H9 (cell line): ENCODE measurements around the gene APP. TPM values are rescaled to one million over a fixed set of nuclear protein-coding genes. Genes with fewer than 3 reads are reported as not detected.

ENCODE experiments used
- DNase-seq: peaks from one replicate; pipeline ENCODE4 v3.0.0-alpha.2; 2017
- H2AFZ ChIP-seq: one replicate; pipeline ENCODE4 v1.6.1; 2013; ENCODE audit warnings: mild to moderate bottlenecking, low read length, control low read depth, moderate library complexity
- H2AK5ac ChIP-seq: 2 replicates; pipeline ENCODE4 v1.6.1; 2013; ENCODE audit warnings: low read length, control low read depth, mixed read lengths; ENCODE audit not compliant: insufficient read length
- H2BK120ac ChIP-seq: one replicate; pipeline ENCODE4 v1.6.1; 2013; ENCODE audit warnings: low read depth, mild to moderate bottlenecking, low read length, control low read depth, inconsistent platforms; ENCODE audit not compliant: poor library complexity, severe bottlenecking
- H2BK12ac ChIP-seq: 2 replicates; pipeline ENCODE4 v1.6.1; 2013; ENCODE audit warnings: low read length, control low read depth, mixed read lengths, low read depth; ENCODE audit not compliant: insufficient read length
- H2BK15ac ChIP-seq: 2 replicates; pipeline ENCODE4 v1.6.1; 2013; ENCODE audit warnings: low read depth, low read length, control low read depth
- H2BK20ac ChIP-seq: one replicate; pipeline ENCODE4 v1.6.1; 2013; ENCODE audit warnings: low read depth, mild to moderate bottlenecking, low read length, control low read depth, inconsistent platforms; ENCODE audit not compliant: poor library complexity, severe bottlenecking
- H2BK5ac ChIP-seq: 2 replicates; pipeline ENCODE4 v1.6.1; 2013; ENCODE audit warnings: low read length, control low read depth, mixed read lengths; ENCODE audit not compliant: insufficient read length
- H3K14ac ChIP-seq: 2 replicates; pipeline ENCODE4 v1.6.1; 2013; ENCODE audit warnings: low read length, control low read depth; ENCODE audit not compliant: insufficient read depth
- H3K18ac ChIP-seq: 2 replicates; pipeline ENCODE4 v1.6.1; 2013; ENCODE audit warnings: low read depth, mild to moderate bottlenecking, mixed read lengths, low read length, control low read depth; ENCODE audit not compliant: insufficient read length
- H3K23ac ChIP-seq: 2 replicates; pipeline ENCODE4 v1.6.1; 2013; ENCODE audit warnings: low read length, control low read depth, mixed read lengths, low read depth; ENCODE audit not compliant: insufficient read length
- H3K23me2 ChIP-seq: 2 replicates; pipeline ENCODE4 v1.6.1; 2013; ENCODE audit warnings: low read depth, mild to moderate bottlenecking, mixed read lengths, low read length, control low read depth; ENCODE audit not compliant: insufficient read length, poor library complexity, severe bottlenecking
- H3K27ac ChIP-seq: 2 replicates; pipeline ENCODE4 v1.5.1; 2013; ENCODE audit warnings: low read length, control low read depth, mixed read lengths, low read depth; ENCODE audit not compliant: insufficient read length
- H3K27me3 ChIP-seq: 2 replicates; pipeline ENCODE4 v1.6.1; 2013; ENCODE audit warnings: low read length, control low read depth, inconsistent platforms; ENCODE audit not compliant: insufficient read depth
- H3K4ac ChIP-seq: 2 replicates; pipeline ENCODE4 v1.6.1; 2013; ENCODE audit warnings: low read depth, mild to moderate bottlenecking, control low read depth, inconsistent platforms, low read length, moderate library complexity
- H3K4me1 ChIP-seq: 2 replicates; pipeline ENCODE4 v1.6.1; 2013; ENCODE audit warnings: low read length, control low read depth, inconsistent platforms; ENCODE audit not compliant: insufficient read depth
- H3K4me2 ChIP-seq: 2 replicates; pipeline ENCODE4 v1.6.1; 2013; ENCODE audit warnings: low read length, control low read depth, mixed read lengths; ENCODE audit not compliant: insufficient read length, insufficient read depth
- H3K56ac ChIP-seq: 2 replicates; pipeline ENCODE4 v1.6.1; 2013; ENCODE audit warnings: low read depth, mild to moderate bottlenecking, mixed read lengths, low read length, control low read depth; ENCODE audit not compliant: insufficient read length
- H3K79me1 ChIP-seq: 2 replicates; pipeline ENCODE4 v1.6.1; 2013; ENCODE audit warnings: low read depth, mild to moderate bottlenecking, moderate library complexity, low read length, control low read depth, inconsistent platforms; ENCODE audit not compliant: insufficient read depth, poor library complexity, severe bottlenecking
- H3K79me2 ChIP-seq: 2 replicates; pipeline ENCODE4 v1.6.1; 2013; ENCODE audit warnings: low read length, control low read depth, inconsistent platforms; ENCODE audit not compliant: insufficient read depth
- H3K9ac ChIP-seq: 2 replicates; pipeline ENCODE4 v1.6.1; 2013; ENCODE audit warnings: low read length, control low read depth, mixed read lengths; ENCODE audit not compliant: insufficient read length; ENCODE audit errors: extremely low read depth
- H3K9me3 ChIP-seq: one replicate; pipeline ENCODE4 v1.6.1; 2013; ENCODE audit warnings: low read depth, low read length, inconsistent platforms; ENCODE audit not compliant: control insufficient read depth
- H3T11ph ChIP-seq: one replicate; pipeline ENCODE4 v1.6.1; 2013; ENCODE audit warnings: mild to moderate bottlenecking, low read length, control low read depth, inconsistent platforms
- H4K20me1 ChIP-seq: one replicate; pipeline ENCODE4 v1.6.1; 2013; ENCODE audit not compliant: control insufficient read depth, insufficient read length, insufficient read depth
- H4K5ac ChIP-seq: 2 replicates; pipeline ENCODE4 v1.6.1; 2013; ENCODE audit warnings: low read depth, mild to moderate bottlenecking, mixed read lengths, low read length, control low read depth; ENCODE audit not compliant: insufficient read length
- H4K8ac ChIP-seq: replicated peaks from 2 replicates; pipeline ENCODE4 v1.6.1; 2013; ENCODE audit warnings: low read length, control low read depth, mixed read lengths, low read depth; ENCODE audit not compliant: insufficient read length
- H4K91ac ChIP-seq: 2 replicates; pipeline ENCODE4 v1.6.1; 2013; ENCODE audit warnings: low read depth, mild to moderate bottlenecking, moderate library complexity, mixed read lengths, low read length, control low read depth; ENCODE audit not compliant: insufficient read length
- H3K27ac Mint-ChIP-seq, 3 experiments: 2 replicates in 2 of 3; 3 replicates in 1 of 3; pipeline ENCODE4 v1.8.0; 2020 to 2021; ENCODE audit warnings: mixed read lengths in 3 of 3, mild to moderate bottlenecking in 1 of 3, moderate library complexity in 1 of 3
- H3K27me3 Mint-ChIP-seq: 2 replicates; pipeline ENCODE4 v1.8.0; 2021; ENCODE audit warnings: low read depth, mild to moderate bottlenecking, moderate library complexity, mixed read lengths
- H3K36me3 Mint-ChIP-seq, 3 experiments: 2 replicates in 2 of 3; 3 replicates in 1 of 3; pipeline ENCODE4 v1.8.0; 2020 to 2021; ENCODE audit warnings: low read depth in 3 of 3, mixed read lengths in 3 of 3; ENCODE audit not compliant: insufficient read depth in 1 of 3
- H3K4me1 Mint-ChIP-seq, 2 experiments: 2 replicates each; pipeline ENCODE4 v1.8.0; 2020; ENCODE audit warnings: mixed read lengths in 2 of 2
- H3K4me3 Mint-ChIP-seq, 2 experiments: 2 replicates in 1 of 2; 3 replicates in 1 of 2; pipeline ENCODE4 v1.8.0; 2020 to 2021; ENCODE audit warnings: mild to moderate bottlenecking in 2 of 2, mixed read lengths in 2 of 2, moderate library complexity in 1 of 2
- H3K9me3 Mint-ChIP-seq, 2 experiments: 2 replicates in 1 of 2; 3 replicates in 1 of 2; pipeline ENCODE4 v1.8.0; 2020; ENCODE audit warnings: mild to moderate bottlenecking in 2 of 2, mixed read lengths in 2 of 2, moderate library complexity in 1 of 2
- WGBS: extraction: QIAGEN DNeasy Blood & Tissue Kit; methylation state at CpG from one replicate; pipeline ENCODE4 v1.1.7; 2013; ENCODE audit warnings: missing lambda C conversion rate, low lambda C conversion rate, mixed read lengths; ENCODE audit not compliant: insufficient read length; ENCODE audit errors: extremely low coverage; 5-methylcytosine and 5-hydroxymethylcytosine counted together
- total RNA-seq: library from RNA; stranded (reverse); gene quantifications from 2 replicates; pipeline ENCODE4 v1.2.1, GENCODE V29; 2021
- TF ChIP-seq, protein P1 (sequence below): fragments of 200-600 bp; sonication (generic); conservative IDR thresholded peaks from 3 replicates; pipeline ENCODE4 v1.8.0; 2021; ENCODE audit warnings: antibody characterized with exemption, mild to moderate bottlenecking

APP gene
- total RNA-seq, 1 experiment from 2014 or later, result 380 TPM

DNA sequence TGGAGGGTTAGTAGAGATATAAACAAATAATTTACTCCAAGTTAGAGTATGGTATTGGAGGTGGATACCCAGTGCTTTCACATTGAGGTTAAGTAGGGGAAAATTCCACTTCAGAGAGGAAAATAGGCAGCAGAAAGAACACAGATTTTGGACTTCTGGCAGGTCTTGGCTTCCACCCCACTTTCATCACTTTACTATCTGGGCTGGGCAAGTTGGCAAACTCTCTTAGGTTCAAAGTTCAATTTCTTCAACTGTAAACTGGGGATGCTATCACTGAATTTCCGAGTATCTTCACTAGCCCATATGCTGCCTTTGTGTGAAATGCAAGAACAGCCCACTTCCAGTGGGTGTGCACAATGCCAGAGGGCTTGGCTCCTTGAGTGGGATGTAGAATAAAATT, 220.9 kb downstream of the APP start:
- Histone ChIP-seq H3T11ph (no peak overlapping the region), H4K91ac (no peak overlapping the region), H3K79me2 (no peaks in the 10 kb centered on the region), H3K4me1 (no peaks in the 10 kb centered on the region), H2BK5ac (no peak overlapping the region), H4K20me1 (no peaks in the 10 kb centered on the region), H4K8ac (no peak overlapping the region), H2BK12ac (no peak overlapping the region), H3K27me3 (no peaks in the 10 kb centered on the region), H2BK120ac (no peak overlapping the region), H3K9me3 (no peaks in the 10 kb centered on the region), H2BK20ac (no peak overlapping the region), H3K14ac (no peak overlapping the region), H2AFZ (no peak overlapping the region), H4K5ac (no peak overlapping the region), H3K9ac (no peak overlapping the region), H3K56ac (no peak overlapping the region), H3K27ac (no peak overlapping the region), H3K23ac (no peak overlapping the region), H3K23me2 (no peaks in the 10 kb centered on the region), H3K18ac (no peak overlapping the region), H3K79me1 (no peaks in the 10 kb centered on the region), H3K4ac (no peak overlapping the region), H3K4me2 (no peak overlapping the region), H2BK15ac (no peak overlapping the region), H2AK5ac (no peak overlapping the region)
- Mint-ChIP-seq H3K4me1 (peaks cover 0 to 3% of the 10 kb centered on the region in 2 experiments; a peak in 1 of 4 replicates), H3K4me3 (no peak overlapping the region), H3K27ac (0 out of 7 replicates have a peak overlapping the region, but pooled peaks of 1 of the 3 experiments have one; percentile 28), H3K9me3 (no peaks in the 10 kb centered on the region; a peak in 1 of 5 replicates), H3K36me3 (peaks cover 52 to 61% (median 52%) of the 10 kb centered on the region in 3 experiments), H3K27me3 (no peaks in the 10 kb centered on the region)
- no CpG with 5 or more reads among the region's 1 CpG for WGBS
- no peak for DNase-seq
- TF ChIP-seq, protein P1, sequence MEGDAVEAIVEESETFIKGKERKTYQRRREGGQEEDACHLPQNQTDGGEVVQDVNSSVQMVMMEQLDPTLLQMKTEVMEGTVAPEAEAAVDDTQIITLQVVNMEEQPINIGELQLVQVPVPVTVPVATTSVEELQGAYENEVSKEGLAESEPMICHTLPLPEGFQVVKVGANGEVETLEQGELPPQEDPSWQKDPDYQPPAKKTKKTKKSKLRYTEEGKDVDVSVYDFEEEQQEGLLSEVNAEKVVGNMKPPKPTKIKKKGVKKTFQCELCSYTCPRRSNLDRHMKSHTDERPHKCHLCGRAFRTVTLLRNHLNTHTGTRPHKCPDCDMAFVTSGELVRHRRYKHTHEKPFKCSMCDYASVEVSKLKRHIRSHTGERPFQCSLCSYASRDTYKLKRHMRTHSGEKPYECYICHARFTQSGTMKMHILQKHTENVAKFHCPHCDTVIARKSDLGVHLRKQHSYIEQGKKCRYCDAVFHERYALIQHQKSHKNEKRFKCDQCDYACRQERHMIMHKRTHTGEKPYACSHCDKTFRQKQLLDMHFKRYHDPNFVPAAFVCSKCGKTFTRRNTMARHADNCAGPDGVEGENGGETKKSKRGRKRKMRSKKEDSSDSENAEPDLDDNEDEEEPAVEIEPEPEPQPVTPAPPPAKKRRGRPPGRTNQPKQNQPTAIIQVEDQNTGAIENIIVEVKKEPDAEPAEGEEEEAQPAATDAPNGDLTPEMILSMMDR, result no peak
